ENCODE measurements around the gene YIPF2.

GRCh38 chr19:10975374-10976130, 47.1 kb upstream of the YIPF2 start:
- TF ChIP-seq ELF4 (IDR thresholded peaks at IDR 0.05) (no peak), SUZ12 (IDR thresholded peaks at IDR 0.05) (no peak), FOXM1 (IDR thresholded peaks at IDR 0.05; ENCODE audit: borderline replicate concordance) (no peak), BHLHE40 (IDR thresholded peaks at IDR 0.05; ENCODE audit: borderline replicate concordance) (no peak), CTBP1 (IDR thresholded peaks at IDR 0.05; ENCODE audit: borderline replicate concordance) (no peak), ARNT (IDR thresholded peaks at IDR 0.05) (no peak), FOXK2 (IDR thresholded peaks at IDR 0.05) (no peak), FOXA1 (IDR thresholded peaks at IDR 0.05) (no peak), TARDBP (IDR thresholded peaks at IDR 0.05) (no peak)
